Heart left ventricle (tissue), 16 donors: ENCODE data around the gene GATAD2A. TPM values are rescaled to one million over a fixed set of nuclear protein-coding genes. Genes with fewer than 3 reads are reported as not detected.

Experiments used
- ATAC-seq, 4 donors: fragments of 200-7000 bp; cut with Tn5 transposase; one replicate each; pipeline ENCODE4 v1.9.1; 2020 to 2022; ENCODE audit warnings: moderate library complexity in 4 of 4, mild to moderate bottlenecking in 3 of 4, moderate number of reproducible peaks in 1 of 4
- DNase-seq, 5 donors: peaks; one replicate each; pipeline ENCODE4 v3.0.0-alpha.2; 2020
- H3K27ac ChIP-seq, 12 donors: fragments of 200-600 bp; sonication (generic) in 4 of 12; one replicate each; pipeline versions ENCODE4 v1.5.0 to v1.8.0; 2016 to 2022; ENCODE audit warnings: mild to moderate bottlenecking in 2 of 12
- H3K27me3 ChIP-seq, 9 donors: fragments of 200-600 bp; sonication (generic) in 2 of 9; one replicate each; pipeline versions ENCODE4 v1.5.1 to v1.8.0; 2016 to 2022; ENCODE audit warnings: mild to moderate bottlenecking in 3 of 9
- H3K36me3 ChIP-seq, 9 donors: fragments of 200-600 bp; sonication (generic) in 2 of 9; one replicate each; pipeline versions ENCODE4 v1.5.0 to v1.8.0; 2018 to 2022; ENCODE audit warnings: mild to moderate bottlenecking in 2 of 9
- H3K4me1 ChIP-seq, 12 donors: fragments of 200-600 bp; sonication (generic) in 4 of 12; one replicate each; pipeline versions ENCODE4 v1.5.0 to v1.8.0; 2016 to 2022; ENCODE audit warnings: mild to moderate bottlenecking in 3 of 12
- H3K4me3 ChIP-seq, 12 donors: fragments of 200-600 bp; sonication (generic) in 4 of 12; one replicate each; pipeline versions ENCODE4 v1.5.0 to v1.8.0; 2017 to 2022; ENCODE audit warnings: mild to moderate bottlenecking in 9 of 12, moderate library complexity in 4 of 12
- H3K9me3 ChIP-seq, 12 donors: fragments of 200-600 bp; sonication (generic) in 4 of 12; one replicate each; pipeline versions ENCODE4 v1.5.0 to v1.8.0; 2016 to 2022; ENCODE audit warnings: mild to moderate bottlenecking in 1 of 12
- CTCF ChIP-seq, 12 donors: fragments of 200-600 bp; sonication (generic) in 4 of 12; IDR thresholded peaks; one replicate each; pipeline versions ENCODE4 v1.5.0 to v1.8.0; 2018 to 2022; ENCODE audit warnings: antibody characterized with exemption in 12 of 12, mild to moderate bottlenecking in 5 of 12
- POLR2A ChIP-seq, 2 donors: fragments of 450-650 bp; IDR thresholded peaks; one replicate each; pipeline ENCODE4 v1.6.1; 2017; ENCODE audit warnings: antibody characterized with exemption in 2 of 2, mild to moderate bottlenecking in 2 of 2, moderate library complexity in 2 of 2
- WGBS, 4 donors: extraction: QIAGEN DNeasy Blood & Tissue Kit in 2 of 4; methylation state at CpG; one replicate each; pipeline versions ENCODE4 v1.1.5 to v1.1.7; 2013 to 2018; 5-methylcytosine and 5-hydroxymethylcytosine counted together
- intact Hi-C, 10 donors: fragments of 100-400 bp; cut with DNase I; formaldehyde crosslinking; loops; one replicate each; pipeline versions ENCODE4 v1.11.1 to v1.14.2; 2022
- polyA plus RNA-seq, 2 donors: library from polyadenylated mRNA; stranded (reverse); fragments of 200-250 nt; gene quantifications; one replicate each; pipeline ENCODE4 v1.2.3, GENCODE V29; 2013
- total RNA-seq, 9 donors: library from RNA; depleted of rRNA in 2 of 9; stranded (reverse); fragments of >200 nt in 2 of 9; fragmentation: NEBNext Ultra II Directional in 3 of 9; extraction: Animal tissue kit (Norgen Biotek cat#: 25700) in 3 of 9; gene quantifications; one replicate each; pipeline versions ENCODE4 v1.1.0 to v1.2.4, GENCODE V29; 2016 to 2023
- donor health status: ischemic (EF 13 %, LVEDD 7.1; RV severe dilation, severe dysfunction).
- donor health status: healthy with polysubstance abuse.
- donor health status: DM: no; HTN: yes; CAD: no.
- donor health status: DM: no; HTN: no; CAD: no.
- donor health status: ischemic (EF 25% LVEDD 6.9; RV normal size, moderate dysfunction).
- donor health status: ischemic (EF 25% LVEDD 5.7; RV mildly dilated, moderate dysfunction).
- donor health status: healthy.
- donor health status: DM: yes; HTN: yes; CAD: no.
- donor health status: ischemic (EF 35%, LVEDD 5.7; RV mildly dilated, moderate dysfunction).
- donor health status: nonischemic (EF 11% LVEDD 7.7; RV severe dilation, severe dysfunction).
- donor health status: DM: yes; HTN: yes; CAD: no.
- donor health status: PGD.
- donor health status: ischemic (EF 29% LVEDD 5.4; RV normal size, mild dysfunction).
- donor health status: nonischemic (EF 23%, LVEDD 6.1; RV moderate dilation, normal function).

The GATAD2A gene
- total and polyA plus RNA-seq, 11 donors, result 7.5 to 49.5 (median 30.5) TPM

GRCh38 chr19:19526581-19527370 is 121.3 kb downstream of the GATAD2A start:
- DNase-seq (no peak), ATAC-seq (no peak)
- no peaks in the 10 kb centered on the region for H3K27me3 ChIP-seq
- H3K36me3 ChIP-seq, result peaks cover 0 to 49% (median 32%) of the 10 kb centered on the region in 9 donors
- no peaks in the 10 kb centered on the region for H3K9me3 ChIP-seq
- no peak for TF ChIP-seq CTCF (IDR thresholded peaks at IDR 0.05)
- no peak for TF ChIP-seq POLR2A (IDR thresholded peaks at IDR 0.05)
- peaks cover 0 to 24% (median 3%) of the 10 kb centered on the region in 12 donors for H3K4me1 ChIP-seq
- no peak overlapping the region for H3K27ac ChIP-seq
- intact Hi-C loops, result no loop called here
- 74 to 82% (median 79%) methylated on average over 28 of the region's 28 CpGs for WGBS, 4 donors
- H3K4me3 ChIP-seq, result no peak overlapping the region

GRCh38 chr19:19527371-19527656 is 121.8 kb downstream of the GATAD2A start:
- intact Hi-C loops, result no loop called here
- WGBS, 4 donors, result 91 to 97% (median 93%) methylated on average over 7 to 9 of the region's 9 CpGs
- DNase-seq (no peak), ATAC-seq (no peak)
- Histone ChIP-seq H3K4me1 (peaks cover 0 to 29% (median 8%) of the 10 kb centered on the region in 12 donors), H3K9me3 (no peaks in the 10 kb centered on the region), H3K36me3 (peaks cover 0 to 49% (median 32%) of the 10 kb centered on the region in 9 donors), H3K27ac (no peak overlapping the region), H3K27me3 (no peaks in the 10 kb centered on the region), H3K4me3 (no peak overlapping the region)
- TF ChIP-seq CTCF (IDR thresholded peaks at IDR 0.05) (no peak), POLR2A (IDR thresholded peaks at IDR 0.05) (no peak)

- H3K4me1 ChIP-seq, result peaks cover 0 to 34% (median 11%) of the 10 kb centered on the region in 12 donors
- H3K27me3 ChIP-seq, result no peaks in the 10 kb centered on the region
- H3K36me3 ChIP-seq, result peaks cover 0 to 46% (median 32%) of the 10 kb centered on the region in 9 donors
- ATAC-seq (no peak), DNase-seq (no peak)
- H3K9me3 ChIP-seq, result no peaks in the 10 kb centered on the region
- intact Hi-C loops, result no loop called here
- H3K27ac ChIP-seq, result no peak overlapping the region
- 90 to 92% (median 92%) methylated on average over 24 to 27 of the region's 27 CpGs for WGBS, 4 donors
- H3K4me3 ChIP-seq, result no peak overlapping the region
- TF ChIP-seq POLR2A (IDR thresholded peaks at IDR 0.05) (no peak), CTCF (IDR thresholded peaks at IDR 0.05) (no peak)
These were observed 122.5 kb downstream of the GATAD2A start for GRCh38 chr19:19527674-19528625.
